DOHH2 (cell line): ENCODE results near the gene NAA11.

Source experiments
- H3F3A ChIP-seq: fragments of 200-600 bp; sonication (generic), shearing (Covaris generic); 2 replicates; pipeline ENCODE4 v1.6.0; 2016; ENCODE audit warnings: antibody characterized with exemption, mild to moderate bottlenecking; ENCODE audit not compliant: control insufficient read depth, insufficient read depth
- H3K27ac ChIP-seq: fragments of 200-600 bp; sonication (generic); 2 replicates; pipeline ENCODE4 v1.5.1; 2014; ENCODE audit warnings: low read depth, mild to moderate bottlenecking, low read length, moderate library complexity
- H3K27me3 ChIP-seq: fragments of 200-600 bp; sonication (generic); 2 replicates; pipeline ENCODE4 v1.6.1; 2014; ENCODE audit warnings: mild to moderate bottlenecking, low read length, mixed read lengths; ENCODE audit not compliant: control insufficient read depth
- H3K36me3 ChIP-seq: fragments of 200-600 bp; sonication (generic); 2 replicates; pipeline ENCODE4 v1.6.1; 2014; ENCODE audit warnings: mild to moderate bottlenecking, low read length, moderate library complexity, mixed read lengths; ENCODE audit not compliant: control insufficient read depth
- H3K4me1 ChIP-seq: fragments of 200-600 bp; sonication (generic); 2 replicates; pipeline ENCODE4 v1.6.1; 2014; ENCODE audit warnings: mild to moderate bottlenecking, low read length, mixed read lengths; ENCODE audit not compliant: control insufficient read depth
- H3K4me2 ChIP-seq: fragments of 200-600 bp; sonication (generic); 2 replicates; pipeline ENCODE4 v1.6.0; 2014; ENCODE audit warnings: mild to moderate bottlenecking, low read length, moderate library complexity
- H3K4me3 ChIP-seq: fragments of 200-600 bp; sonication (generic); 2 replicates; pipeline ENCODE4 v1.5.1; 2014; ENCODE audit warnings: mild to moderate bottlenecking, low read length, mixed read lengths
- H3K79me2 ChIP-seq: fragments of 200-600 bp; sonication (generic); 2 replicates; pipeline ENCODE4 v1.6.1; 2014; ENCODE audit warnings: mild to moderate bottlenecking, low read length, mixed read lengths; ENCODE audit not compliant: control insufficient read depth
- H3K9me2 ChIP-seq: fragments of 200-600 bp; sonication (generic); replicated peaks from 2 replicates; pipeline ENCODE4 v1.6.1; 2014; ENCODE audit warnings: mild to moderate bottlenecking, low read length, mixed read lengths; ENCODE audit not compliant: control insufficient read depth
- H3K9me3 ChIP-seq: fragments of 200-600 bp; sonication (generic); 2 replicates; pipeline ENCODE4 v1.6.1; 2014; ENCODE audit warnings: antibody characterized with exemption, low read length, mixed read lengths; ENCODE audit not compliant: control insufficient read depth, insufficient read depth
- H4K20me1 ChIP-seq: fragments of 200-600 bp; sonication (generic); 2 replicates; pipeline ENCODE4 v1.6.0; 2014; ENCODE audit warnings: low read depth, mild to moderate bottlenecking, antibody characterized with exemption, low read length, moderate library complexity; ENCODE audit not compliant: control insufficient read depth, insufficient read depth
- EZH2phosphoT487 ChIP-seq: fragments of 200-600 bp; sonication (generic); IDR thresholded peaks from 2 replicates; pipeline ENCODE4 v1.6.1; 2017; ENCODE audit warnings: borderline replicate concordance, mild to moderate bottlenecking, antibody characterized with exemption, low read length, moderate library complexity, mixed read lengths
- TF ChIP-seq, protein P1 (sequence below): fragments of 200-600 bp; sonication (generic); IDR thresholded peaks from one replicate; pipeline ENCODE4 v1.5.1; 2014; ENCODE audit warnings: antibody characterized with exemption, mild to moderate bottlenecking, low read depth, low read length; ENCODE audit not compliant: poor library complexity, severe bottlenecking

Gene NAA11

DNA sequence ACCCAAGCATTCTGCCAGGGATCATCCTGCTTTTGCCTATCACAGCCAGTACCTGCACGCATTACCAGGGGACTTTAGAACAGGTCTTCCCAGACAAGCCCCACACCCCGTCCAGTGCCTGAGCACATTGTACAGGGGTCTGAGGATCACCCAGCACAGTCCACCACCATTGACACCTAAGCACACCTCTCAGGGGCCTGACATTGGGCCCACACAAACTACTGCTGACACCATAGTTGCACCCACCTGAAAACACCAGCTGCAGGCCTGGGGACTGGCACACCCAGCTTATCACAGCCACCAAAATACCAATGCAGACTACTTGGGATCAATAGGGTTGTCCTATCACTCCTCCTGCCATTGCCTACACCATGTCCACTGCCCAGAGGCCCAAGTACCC, 14.7 kb upstream of the NAA11 start:
- H3F3A ChIP-seq, result no peaks in the 10 kb centered on the region
- no peak overlapping the region for H3K4me2 ChIP-seq
- no peak for TF ChIP-seq EZH2phosphoT487
- TF ChIP-seq, protein P1, sequence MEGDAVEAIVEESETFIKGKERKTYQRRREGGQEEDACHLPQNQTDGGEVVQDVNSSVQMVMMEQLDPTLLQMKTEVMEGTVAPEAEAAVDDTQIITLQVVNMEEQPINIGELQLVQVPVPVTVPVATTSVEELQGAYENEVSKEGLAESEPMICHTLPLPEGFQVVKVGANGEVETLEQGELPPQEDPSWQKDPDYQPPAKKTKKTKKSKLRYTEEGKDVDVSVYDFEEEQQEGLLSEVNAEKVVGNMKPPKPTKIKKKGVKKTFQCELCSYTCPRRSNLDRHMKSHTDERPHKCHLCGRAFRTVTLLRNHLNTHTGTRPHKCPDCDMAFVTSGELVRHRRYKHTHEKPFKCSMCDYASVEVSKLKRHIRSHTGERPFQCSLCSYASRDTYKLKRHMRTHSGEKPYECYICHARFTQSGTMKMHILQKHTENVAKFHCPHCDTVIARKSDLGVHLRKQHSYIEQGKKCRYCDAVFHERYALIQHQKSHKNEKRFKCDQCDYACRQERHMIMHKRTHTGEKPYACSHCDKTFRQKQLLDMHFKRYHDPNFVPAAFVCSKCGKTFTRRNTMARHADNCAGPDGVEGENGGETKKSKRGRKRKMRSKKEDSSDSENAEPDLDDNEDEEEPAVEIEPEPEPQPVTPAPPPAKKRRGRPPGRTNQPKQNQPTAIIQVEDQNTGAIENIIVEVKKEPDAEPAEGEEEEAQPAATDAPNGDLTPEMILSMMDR, result no peak
- no peak overlapping the region for H3K4me3 ChIP-seq
- H3K27ac ChIP-seq, result no peak overlapping the region
- no peaks in the 10 kb centered on the region for H3K4me1 ChIP-seq
- no peaks in the 10 kb centered on the region for H3K27me3 ChIP-seq
- H3K9me2 ChIP-seq, result no peaks in the 10 kb centered on the region
- no peaks in the 10 kb centered on the region for H3K79me2 ChIP-seq
- no peaks in the 10 kb centered on the region for H3K36me3 ChIP-seq
- no peaks in the 10 kb centered on the region for H4K20me1 ChIP-seq
- H3K9me3 ChIP-seq, result no peaks in the 10 kb centered on the region

DNA sequence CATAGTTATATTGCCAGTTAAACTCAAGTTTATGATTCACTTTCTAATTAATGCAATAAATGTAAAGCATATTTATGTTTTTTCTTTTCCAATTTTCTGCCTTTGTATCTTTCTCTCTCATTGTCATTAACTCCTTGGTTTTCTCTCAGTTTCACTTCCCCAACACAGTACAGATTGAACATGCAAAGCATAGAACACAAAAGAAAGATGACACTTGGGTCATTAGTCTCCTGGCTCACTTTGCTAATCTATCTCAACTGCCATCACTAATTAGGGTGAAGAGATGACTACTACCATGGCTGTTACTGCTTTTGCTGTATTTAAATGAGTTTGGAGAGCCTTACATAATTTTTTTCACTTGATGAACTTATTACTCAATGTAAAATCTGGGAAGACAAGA, 12.3 kb upstream of the NAA11 start:
- no peak overlapping the region for H3K4me2 ChIP-seq
- H3K36me3 ChIP-seq, result no peaks in the 10 kb centered on the region
- no peak overlapping the region for H3K4me3 ChIP-seq
- H3K27me3 ChIP-seq, result no peaks in the 10 kb centered on the region
- TF ChIP-seq, protein P1, result no peak
- TF ChIP-seq EZH2phosphoT487, result no peak
- H3K4me1 ChIP-seq, result no peaks in the 10 kb centered on the region
- no peak overlapping the region for H3K27ac ChIP-seq
- H4K20me1 ChIP-seq, result no peaks in the 10 kb centered on the region
- H3K9me2 ChIP-seq, result no peaks in the 10 kb centered on the region
- no peaks in the 10 kb centered on the region for H3K9me3 ChIP-seq
- no peaks in the 10 kb centered on the region for H3K79me2 ChIP-seq
- H3F3A ChIP-seq, result no peaks in the 10 kb centered on the region

- no peak overlapping the region for H3K27ac ChIP-seq
- H3K9me2 ChIP-seq, result no peaks in the 10 kb centered on the region
- H3K4me3 ChIP-seq, result no peak overlapping the region
- H3K27me3 ChIP-seq, result no peaks in the 10 kb centered on the region
- H3K4me1 ChIP-seq, result no peaks in the 10 kb centered on the region
- TF ChIP-seq, protein P1, result no peak
- TF ChIP-seq EZH2phosphoT487, result no peak
- no peak overlapping the region for H3K4me2 ChIP-seq
- H3K36me3 ChIP-seq, result no peaks in the 10 kb centered on the region
- H3K9me3 ChIP-seq, result no peaks in the 10 kb centered on the region
- H3K79me2 ChIP-seq, result no peaks in the 10 kb centered on the region
- no peaks in the 10 kb centered on the region for H3F3A ChIP-seq
- no peaks in the 10 kb centered on the region for H4K20me1 ChIP-seq
These were observed 8.9 kb upstream of the NAA11 start for GRCh38 chr4:79334783-79335182.

GRCh38 chr4:79334341-79334740, 8.5 kb upstream of the NAA11 start:
- Histone ChIP-seq H3K4me1 (no peaks in the 10 kb centered on the region), H3K4me2 (no peak overlapping the region)
- TF ChIP-seq, protein P1, result no peak
- no peak for TF ChIP-seq EZH2phosphoT487

More at GRCh38 chr4:79334341-79334740, 8.5 kb upstream of the NAA11 start:
- no peak overlapping the region for H3K4me3 ChIP-seq
- H3K27me3 ChIP-seq, result no peaks in the 10 kb centered on the region
- no peaks in the 10 kb centered on the region for H3F3A ChIP-seq
- H3K27ac ChIP-seq, result no peak overlapping the region
- no peaks in the 10 kb centered on the region for H3K79me2 ChIP-seq
- H3K9me2 ChIP-seq, result no peaks in the 10 kb centered on the region
- no peaks in the 10 kb centered on the region for H4K20me1 ChIP-seq
- no peaks in the 10 kb centered on the region for H3K9me3 ChIP-seq
- H3K36me3 ChIP-seq, result no peaks in the 10 kb centered on the region
